ENCODE measurements around the gene KLHL33. TPM values are rescaled to one million over a fixed set of nuclear protein-coding genes. Genes with fewer than 3 reads are reported as not detected.

The KLHL33 gene
- polyA plus RNA-seq, 2 of the 4 experiments (the other 2 are of a cell fraction) = not detected

- no peak overlapping the region for H3K4me2 ChIP-seq
- TF ChIP-seq POLR2A (IDR thresholded peaks at IDR 0.05; ENCODE audit: low read length) = no peak
- TF ChIP-seq TP53 (CRISPR knock-in tag; IDR thresholded peaks at IDR 0.05) = no peak
- peak; percentile 38 to 45; a peak in 4 of 5 replicates for TF ChIP-seq RAD21 (conservative IDR thresholded peaks at IDR 0.05 in 1 of 2, IDR thresholded peaks at IDR 0.05 in 1 of 2)
- peak; percentile 54 for TF ChIP-seq CTCF (IDR thresholded peaks at IDR 0.05)
- H3K4me3 ChIP-seq = no peak overlapping the region
- H3K4me1 ChIP-seq = peaks cover 23% of the 10 kb centered on the region
- peak; percentile 44 to 67 for DNase-seq (ENCODE audit: low read depth in 1 of 2, low spot score in 1 of 2)
- ChIA-PET POLR2A (interaction anchor here (0.6 to 1.3 kb wide), 3 partner anchors 39 to 704 kb away, joined by 3 to 8 read pairs (median 6); partner anchors contain the start of genes APEX1 and OSGEP), CTCF (interaction anchor here (0.7 to 3.1 kb wide), 24 partner anchors 9 to 275 kb away, joined by 3 to 31 read pairs (median 4); partner anchors contain the start of genes KLHL33, PIP4P1 and PNP)
- no peak overlapping the region for H3K27ac ChIP-seq
- FAIRE-seq = no peak
- WGBS (ENCODE audit: missing lambda C conversion rate) = 52% methylated on average over 3 of the region's 3 CpGs
- H3K9me3 ChIP-seq = no peaks in the 10 kb centered on the region
- peak; percentile 20 to 34; a peak in 3 of 6 replicates for ATAC-seq
These were observed 20.2 kb downstream of the KLHL33 start for GRCh38 chr14:20415782-20416206.

- 26% methylated on average over 9 of the region's 9 CpGs for WGBS (ENCODE audit: missing lambda C conversion rate)
- ATAC-seq = peak; percentile 9 to 16; a peak in 2 of 6 replicates
These were observed 22.3 kb downstream of the KLHL33 start for GRCh38 chr14:20413744-20414082.

More at GRCh38 chr14:20413744-20414082, 22.3 kb downstream of the KLHL33 start:
- Histone ChIP-seq H3K27ac (peak overlapping the region; percentile 95 to 96), H3K4me3 (peak overlapping the region; percentile 61), H3K4me1 (peaks cover 21% of the 10 kb centered on the region), H3K9me3 (no peaks in the 10 kb centered on the region), H3K4me2 (peak overlapping the region; percentile 77)
- FAIRE-seq (no peak), DNase-seq (ENCODE audit: low read depth in 1 of 2, low spot score in 1 of 2) (no peak)
- no peak for TF ChIP-seq RARB (CRISPR knock-in tag; IDR thresholded peaks at IDR 0.05)
- no peak for TF ChIP-seq ZNF302 (CRISPR knock-in tag; IDR thresholded peaks at IDR 0.05)
- no peak for TF ChIP-seq SREBF2 (IDR thresholded peaks at IDR 0.05)
- TF ChIP-seq CEBPB (IDR thresholded peaks at IDR 0.05) = no peak
- TF ChIP-seq ESRRA (IDR thresholded peaks at IDR 0.05; ENCODE audit: borderline replicate concordance, low read length) = no peak
- TF ChIP-seq ZSCAN20 (CRISPR knock-in tag; IDR thresholded peaks at IDR 0.05) = no peak
- no peak for TF ChIP-seq CBX2 (IDR thresholded peaks at IDR 0.05; ENCODE audit: borderline replicate concordance, low read depth)
- no peak for TF ChIP-seq USF2 (IDR thresholded peaks at IDR 0.05)
- no peak for TF ChIP-seq SMC3 (IDR thresholded peaks at IDR 0.05)
- no peak for TF ChIP-seq HOXB5 (CRISPR knock-in tag; IDR thresholded peaks at IDR 0.05)
- TF ChIP-seq ELK1 (IDR thresholded peaks at IDR 0.05; ENCODE audit: low read depth, low read length) = no peak
- no peak for TF ChIP-seq CTCF (IDR thresholded peaks at IDR 0.05)
- TF ChIP-seq FOXS1 (CRISPR knock-in tag; IDR thresholded peaks at IDR 0.05) = no peak
- TF ChIP-seq CHD4 (IDR thresholded peaks at IDR 0.05; ENCODE audit: borderline replicate concordance) = no peak
- TF ChIP-seq MAX (IDR thresholded peaks at IDR 0.05) = no peak
- no peak for TF ChIP-seq FOSB (CRISPR knock-in tag; IDR thresholded peaks at IDR 0.05)
- no peak for TF ChIP-seq ZC3H11A (IDR thresholded peaks at IDR 0.05)
- TF ChIP-seq EHMT2 (IDR thresholded peaks at IDR 0.05; ENCODE audit: low read depth) = no peak
- TF ChIP-seq NPAS2 (CRISPR knock-in tag; IDR thresholded peaks at IDR 0.05; ENCODE audit: borderline replicate concordance) = no peak
- CTCF ChIA-PET = interaction anchor here (0.6 to 3.1 kb wide), 10 partner anchors 9 to 299 kb away, joined by 3 to 31 read pairs (median 4); partner anchors contain the start of gene APEX1
- POLR2A ChIA-PET = interaction anchor here (0.6 to 3.0 kb wide), 9 partner anchors 9 to 268 kb away, joined by 3 to 20 read pairs (median 5); partner anchors contain the start of genes APEX1, OSGEP, PARP2 and PIP4P1
